Measurements from ENCODE around the gene SUPT3H. TPM values are rescaled to one million over a fixed set of nuclear protein-coding genes. Genes with fewer than 3 reads are reported as not detected.

SUPT3H gene
- total and polyA plus RNA-seq, 2 of the 8 experiments (the other 6 are each of a cell fraction or from before 2014, with no cell fraction given), result 18.8 to 23.0 TPM

GRCh38 chr6:45170309-45170708, 207.4 kb downstream of the SUPT3H start:
- H2BK12ac ChIP-seq (ENCODE audit: low read depth, low read length), result no peak overlapping the region
- no peak overlapping the region for H3K56ac ChIP-seq (replicated peaks; ENCODE audit: insufficient read length, low read depth, low read length)
- H2AFZ ChIP-seq (ENCODE audit: low read length), result no peak overlapping the region
- H2BK15ac ChIP-seq (ENCODE audit: low read length), result no peak overlapping the region
- whole genome bisulfite sequencing, 2 experiments (ENCODE audit: extremely low coverage in 1 of 2, insufficient coverage in 1 of 2, insufficient read length in 1 of 2, insufficient replicate concordance in 2 of 2, low coverage in 1 of 2, low lambda C conversion rate in 2 of 2, missing lambda C conversion rate in 1 of 2), result 85% methylated on average over 2 of the region's 2 CpGs; no CpG with 5 or more reads in 1 of the 2 experiments
- H3K23ac ChIP-seq (ENCODE audit: insufficient read length), result no peak overlapping the region
- POLR2A ChIA-PET (ENCODE audit: partially characterized antibody), result no interaction called here
- H2BK120ac ChIP-seq (replicated peaks; ENCODE audit: low read depth, low read length), result no peak overlapping the region
- H3K79me1 ChIP-seq (ENCODE audit: low read depth, low read length), result no peaks in the 10 kb centered on the region
- H4K5ac ChIP-seq (ENCODE audit: insufficient read length, low read depth, low read length), result no peak overlapping the region
- no peak overlapping the region for H3K27ac ChIP-seq (ENCODE audit: low read depth, low read length)
- H3K23me2 ChIP-seq (ENCODE audit: low read depth, low read length), result no peaks in the 10 kb centered on the region
- DNase-seq (ENCODE audit: low read depth in 1 of 2, low spot score in 2 of 2), result no peak
- no peak overlapping the region for H3K4me3 ChIP-seq (ENCODE audit: extremely low read depth in 1 of 4, insufficient read depth in 2 of 4, low read depth in 3 of 4, low read length in 4 of 4)
- H2BK20ac ChIP-seq (ENCODE audit: low read length), result no peak overlapping the region
- H4K20me1 ChIP-seq (replicated peaks in 1 of 2; ENCODE audit: control insufficient read depth in 1 of 2, insufficient read depth in 2 of 2, low read length in 2 of 2), result no peaks in the 10 kb centered on the region
- H3K9me3 ChIP-seq (ENCODE audit: insufficient read depth in 2 of 2, low read depth in 1 of 2, low read length in 1 of 2), result no peaks in the 10 kb centered on the region
- H3K18ac ChIP-seq (ENCODE audit: extremely low read depth, low read length), result no peak overlapping the region
- no peak overlapping the region for H2AK5ac ChIP-seq (ENCODE audit: low read depth, low read length)
- no peak overlapping the region for H4K8ac ChIP-seq (ENCODE audit: extremely low read depth, insufficient read depth, low read length)
- no peak overlapping the region for H4K91ac ChIP-seq (replicated peaks; ENCODE audit: insufficient read length, low read length)
- no peaks in the 10 kb centered on the region for H3K4me1 ChIP-seq (replicated peaks in 1 of 4; ENCODE audit: control insufficient read depth in 3 of 4, insufficient read depth in 4 of 4, low read length in 3 of 4)
- CTCF ChIA-PET (ENCODE audit: partially characterized antibody), result no interaction called here
- H3K36me3 ChIP-seq (ENCODE audit: control insufficient read depth in 2 of 4, insufficient read depth in 4 of 4, low read length in 3 of 4), result no peaks in the 10 kb centered on the region
- no peak overlapping the region for H3K4me2 ChIP-seq (ENCODE audit: insufficient read depth in 1 of 2, low read depth in 2 of 2, low read length in 2 of 2)
- no peak overlapping the region for H3K4ac ChIP-seq (replicated peaks; ENCODE audit: insufficient read length, low read depth, low read length)
- no peak overlapping the region for H3K14ac ChIP-seq (ENCODE audit: insufficient read length)
- no peak overlapping the region for H3K9ac ChIP-seq (replicated peaks in 1 of 4; ENCODE audit: extremely low read depth in 1 of 4, low read depth in 3 of 4, low read length in 3 of 4)
- FAIRE-seq, result no peak
- no peaks in the 10 kb centered on the region for H3K27me3 ChIP-seq (replicated peaks in 1 of 4; ENCODE audit: control insufficient read depth in 3 of 4, extremely low read depth in 1 of 4, insufficient read depth in 3 of 4, low read length in 3 of 4)
- no peaks in the 10 kb centered on the region for H3K79me2 ChIP-seq (ENCODE audit: control insufficient read depth in 1 of 2, insufficient read depth in 2 of 2, low read length in 2 of 2)
- no peak overlapping the region for H2BK5ac ChIP-seq (ENCODE audit: low read depth, low read length)
- TF ChIP-seq, protein P1, sequence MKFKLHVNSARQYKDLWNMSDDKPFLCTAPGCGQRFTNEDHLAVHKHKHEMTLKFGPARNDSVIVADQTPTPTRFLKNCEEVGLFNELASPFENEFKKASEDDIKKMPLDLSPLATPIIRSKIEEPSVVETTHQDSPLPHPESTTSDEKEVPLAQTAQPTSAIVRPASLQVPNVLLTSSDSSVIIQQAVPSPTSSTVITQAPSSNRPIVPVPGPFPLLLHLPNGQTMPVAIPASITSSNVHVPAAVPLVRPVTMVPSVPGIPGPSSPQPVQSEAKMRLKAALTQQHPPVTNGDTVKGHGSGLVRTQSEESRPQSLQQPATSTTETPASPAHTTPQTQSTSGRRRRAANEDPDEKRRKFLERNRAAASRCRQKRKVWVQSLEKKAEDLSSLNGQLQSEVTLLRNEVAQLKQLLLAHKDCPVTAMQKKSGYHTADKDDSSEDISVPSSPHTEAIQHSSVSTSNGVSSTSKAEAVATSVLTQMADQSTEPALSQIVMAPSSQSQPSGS (IDR thresholded peaks at IDR 0.05; ENCODE audit: low read length), result no peak
- TF ChIP-seq TCF12 (IDR thresholded peaks at IDR 0.05; ENCODE audit: low read depth, low read length) (no peak), BCL11A (IDR thresholded peaks at IDR 0.05; ENCODE audit: low read depth in 2 of 2, low read length in 2 of 2) (no peak), PHF8 (conservative IDR thresholded peaks at IDR 0.05; ENCODE audit: low read depth, low read length) (no peak), SIRT6 (IDR thresholded peaks at IDR 0.05; ENCODE audit: low read length) (no peak), KDM4A (IDR thresholded peaks at IDR 0.05; ENCODE audit: low read depth, low read length, severe bottlenecking) (no peak), CEBPB (IDR thresholded peaks at IDR 0.05; ENCODE audit: low read depth, low read length) (no peak), GABPA (IDR thresholded peaks at IDR 0.05; ENCODE audit: borderline replicate concordance, insufficient read depth, low read length) (no peak), CBX5 (IDR thresholded peaks at IDR 0.05; ENCODE audit: low read depth, low read length) (no peak), ASH2L (IDR thresholded peaks at IDR 0.05; ENCODE audit: low read length) (no peak), KDM5A (IDR thresholded peaks at IDR 0.05; ENCODE audit: low read length) (no peak), E2F6 (IDR thresholded peaks at IDR 0.05) (no peak), NRF1 (IDR thresholded peaks at IDR 0.05; ENCODE audit: low read depth, low read length) (no peak)
